ENCODE measurements around the gene HCN4. TPM values are rescaled to one million over a fixed set of nuclear protein-coding genes. Genes with fewer than 3 reads are reported as not detected.
A peak's percentile ranks its signal among the peaks of the same experiment; 100 is the strongest.

Gene HCN4
- total RNA-seq, 1 donor from 2014 or later, result 0.06 TPM

GRCh38 chr15:73282567-73283365, 86.0 kb downstream of the HCN4 start:
- no peak overlapping the region for H3K27ac ChIP-seq
- no peaks in the 10 kb centered on the region for H3K27me3 ChIP-seq
- H3K36me3 ChIP-seq, result peaks cover 44% of the 10 kb centered on the region
- DNase-seq (no peak), ATAC-seq (no peak)
- H3K9me3 ChIP-seq, result no peaks in the 10 kb centered on the region
- intact Hi-C loops (cut with DNase I), result no loop called here
- no peaks in the 10 kb centered on the region for H3K4me1 ChIP-seq
- no peak for TF ChIP-seq CTCF (IDR thresholded peaks at IDR 0.05)
- H3K4me3 ChIP-seq, result no peak overlapping the region

DNA sequence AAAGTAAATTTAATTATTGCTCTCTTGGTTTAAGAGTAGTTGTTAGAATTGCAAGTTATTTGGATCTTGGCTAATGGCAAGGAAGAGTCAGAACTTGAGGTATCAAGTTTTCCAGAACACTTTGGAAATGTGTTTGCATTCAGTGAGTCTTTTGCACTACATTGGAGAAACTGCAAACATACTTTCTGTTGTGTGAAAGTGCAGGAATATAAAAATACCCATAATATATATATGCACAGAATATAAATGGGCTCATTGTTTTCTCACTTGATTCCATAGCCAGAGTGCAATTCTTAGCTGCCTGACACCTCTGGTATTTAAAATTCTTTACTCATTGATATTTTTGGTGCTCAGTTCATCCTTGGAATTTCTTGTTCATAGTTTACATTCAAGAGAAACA, 92.9 kb downstream of the HCN4 start:
- Histone ChIP-seq H3K9me3 (no peaks in the 10 kb centered on the region), H3K4me3 (no peak overlapping the region), H3K36me3 (peaks cover 12% of the 10 kb centered on the region), H3K4me1 (no peaks in the 10 kb centered on the region), H3K27me3 (no peaks in the 10 kb centered on the region), H3K27ac (no peak overlapping the region)
- ATAC-seq (no peak), DNase-seq (no peak)
- no peak for TF ChIP-seq CTCF (IDR thresholded peaks at IDR 0.05)
- intact Hi-C loops (cut with DNase I), result no loop called here

DNA sequence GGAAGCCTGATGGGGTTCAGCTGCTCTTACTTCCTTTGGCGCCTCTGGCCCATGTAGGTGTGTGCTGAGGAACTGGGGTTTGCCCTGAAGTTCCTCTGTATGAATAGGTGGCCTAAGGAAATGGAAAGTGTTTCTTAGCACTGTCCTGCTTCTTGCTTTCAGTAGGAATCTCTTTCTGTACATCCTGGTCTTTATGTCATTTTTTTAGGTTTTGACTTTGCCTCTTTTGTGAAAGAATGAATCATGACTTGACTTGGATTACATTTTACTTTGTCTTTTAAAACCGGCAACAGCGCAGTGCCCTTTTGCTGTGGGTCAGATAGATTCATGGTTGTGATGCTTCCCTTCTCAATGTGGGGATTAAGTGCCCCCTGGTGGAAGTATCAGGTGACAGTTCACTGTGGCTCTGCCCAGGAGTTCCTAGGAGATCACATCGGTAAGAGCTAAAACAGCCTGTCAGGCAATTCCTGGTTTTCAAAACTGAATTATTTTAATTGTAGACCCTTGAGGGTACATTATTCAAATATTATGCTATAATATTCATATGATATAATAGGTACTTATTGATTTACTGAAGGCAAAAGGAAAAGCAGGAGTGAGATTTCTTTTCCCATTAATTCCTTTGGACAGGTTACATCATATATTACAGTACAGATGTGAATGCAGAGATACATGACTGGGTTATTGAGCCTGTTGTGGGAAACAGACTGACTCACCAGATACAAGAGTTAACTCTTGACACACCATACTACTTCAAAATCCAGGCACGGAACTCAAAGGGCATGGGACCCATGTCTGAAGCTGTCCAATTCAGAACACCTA, 95.4 kb downstream of the HCN4 start:
- Histone ChIP-seq H3K4me1 (no peaks in the 10 kb centered on the region), H3K9me3 (no peaks in the 10 kb centered on the region), H3K27me3 (no peaks in the 10 kb centered on the region), H3K36me3 (peaks cover 21% of the 10 kb centered on the region), H3K4me3 (no peak overlapping the region), H3K27ac (no peak overlapping the region)
- DNase-seq (no peak), ATAC-seq (peak; percentile 84)
- TF ChIP-seq CTCF (IDR thresholded peaks at IDR 0.05), result peak; percentile 79
- intact Hi-C loops (cut with DNase I), result no loop called here

GRCh38 chr15:73270366-73271097, 98.2 kb downstream of the HCN4 start:
- H3K27me3 ChIP-seq, result no peaks in the 10 kb centered on the region
- H3K27ac ChIP-seq, result no peak overlapping the region
- DNase-seq (no peak), ATAC-seq (no peak)
- intact Hi-C loops (cut with DNase I), result no loop called here
- no peak overlapping the region for H3K4me3 ChIP-seq
- H3K4me1 ChIP-seq, result no peaks in the 10 kb centered on the region
- H3K9me3 ChIP-seq, result no peaks in the 10 kb centered on the region
- TF ChIP-seq CTCF (IDR thresholded peaks at IDR 0.05), result no peak
- H3K36me3 ChIP-seq, result peaks cover 16% of the 10 kb centered on the region

Other genes with a start within 250 kb of the HCN4 start
- not detected for gene REC114, start 74.2 kb upstream of the HCN4 start, total RNA-seq

Data from upper lobe of right lung (tissue), 1 donor.